Testis (tissue), 2 donors: Measurements from ENCODE around the gene ARFIP1.
"Not testable (repeated sequence)": the region's sequence is repeated elsewhere in the genome, so short reads cannot be mapped to it uniquely, and the experiment has no call there.

Experiments
- POLR2A ChIP-seq: fragments of 450-650 bp; IDR thresholded peaks from one replicate; pipeline ENCODE4 v1.6.1; 2017; ENCODE audit warnings: antibody characterized with exemption, mild to moderate bottlenecking, moderate library complexity
- TF ChIP-seq, protein P1 (sequence below), 3 experiments: fragments of 450-650 bp in 2 of 3; fragments of 200-600 bp in 1 of 3; sonication (generic) in 1 of 3; IDR thresholded peaks; one replicate each; pipeline ENCODE4 v1.5.1; 2016 to 2019; ENCODE audit warnings: antibody characterized with exemption in 3 of 3, mild to moderate bottlenecking in 2 of 3, moderate library complexity in 1 of 3

- TF ChIP-seq, protein P1, sequence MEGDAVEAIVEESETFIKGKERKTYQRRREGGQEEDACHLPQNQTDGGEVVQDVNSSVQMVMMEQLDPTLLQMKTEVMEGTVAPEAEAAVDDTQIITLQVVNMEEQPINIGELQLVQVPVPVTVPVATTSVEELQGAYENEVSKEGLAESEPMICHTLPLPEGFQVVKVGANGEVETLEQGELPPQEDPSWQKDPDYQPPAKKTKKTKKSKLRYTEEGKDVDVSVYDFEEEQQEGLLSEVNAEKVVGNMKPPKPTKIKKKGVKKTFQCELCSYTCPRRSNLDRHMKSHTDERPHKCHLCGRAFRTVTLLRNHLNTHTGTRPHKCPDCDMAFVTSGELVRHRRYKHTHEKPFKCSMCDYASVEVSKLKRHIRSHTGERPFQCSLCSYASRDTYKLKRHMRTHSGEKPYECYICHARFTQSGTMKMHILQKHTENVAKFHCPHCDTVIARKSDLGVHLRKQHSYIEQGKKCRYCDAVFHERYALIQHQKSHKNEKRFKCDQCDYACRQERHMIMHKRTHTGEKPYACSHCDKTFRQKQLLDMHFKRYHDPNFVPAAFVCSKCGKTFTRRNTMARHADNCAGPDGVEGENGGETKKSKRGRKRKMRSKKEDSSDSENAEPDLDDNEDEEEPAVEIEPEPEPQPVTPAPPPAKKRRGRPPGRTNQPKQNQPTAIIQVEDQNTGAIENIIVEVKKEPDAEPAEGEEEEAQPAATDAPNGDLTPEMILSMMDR (IDR thresholded peaks at IDR 0.05) = not testable (repeated sequence)
- TF ChIP-seq POLR2A = not testable (repeated sequence)
Observed at GRCh38 chr4:152839729-152840128, 60.0 kb downstream of the ARFIP1 start.
